Measurements from ENCODE around the gene TET2. TPM values are rescaled to one million over a fixed set of nuclear protein-coding genes. Genes with fewer than 3 reads are reported as not detected.

Gene TET2
- total and polyA plus RNA-seq, 2 of the 4 experiments (the other 2 are of a cell fraction), result 5.6 to 25.3 TPM

- Histone ChIP-seq H3K18ac (ENCODE audit: low read depth, low read length) (no peak overlapping the region), H3K4ac (ENCODE audit: low read depth, low read length) (no peak overlapping the region), H3K36me3 (ENCODE audit: control insufficient read depth, insufficient read depth, low read length) (peaks cover 18% of the 10 kb centered on the region), H3K14ac (replicated peaks; ENCODE audit: low read depth, low read length) (no peak overlapping the region), H4K20me1 (ENCODE audit: insufficient read depth, low read length) (peaks cover 10% of the 10 kb centered on the region; the same call in 1 of the 2 replicates), H2BK120ac (ENCODE audit: low read depth, low read length) (no peak overlapping the region), H3K79me1 (ENCODE audit: low read depth in 1 of 2, low read length in 2 of 2) (no peaks in the 10 kb centered on the region), H3K4me3 (ENCODE audit: insufficient read depth, low read depth, low read length) (no peak overlapping the region), H2BK20ac (ENCODE audit: low read depth, low read length) (no peak overlapping the region), H2AK9ac (replicated peaks; ENCODE audit: low read depth, low read length, poor library complexity) (no peak overlapping the region), H4K8ac (ENCODE audit: low read depth in 2 of 2, low read length in 2 of 2) (no peak overlapping the region; a peak in 1 of 4 replicates), H3K4me2 (ENCODE audit: low read depth, low read length) (no peak overlapping the region), H2AK5ac (ENCODE audit: low read depth, low read length) (no peak overlapping the region), H3K23ac (ENCODE audit: low read depth, low read length) (no peak overlapping the region), H2BK15ac (ENCODE audit: low read depth, low read length) (no peak overlapping the region), H3K27me3 (ENCODE audit: control insufficient read depth, insufficient read depth, low read length) (no peaks in the 10 kb centered on the region), H3K27ac (ENCODE audit: insufficient read depth, low read length) (no peak overlapping the region), H3K4me1 (ENCODE audit: control insufficient read depth, insufficient read depth, low read length) (peaks cover 8% of the 10 kb centered on the region), H2AFZ (replicated peaks; ENCODE audit: low read length, poor library complexity) (no peak overlapping the region), H3K9me1 (ENCODE audit: insufficient read depth, low read length) (peaks cover 8% of the 10 kb centered on the region), H2BK5ac (ENCODE audit: low read depth, low read length, poor library complexity, severe bottlenecking) (no peak overlapping the region), H3K9ac (ENCODE audit: low read depth, low read length) (no peak overlapping the region), H3K9me3 (ENCODE audit: control insufficient read depth, insufficient read depth, low read length) (no peaks in the 10 kb centered on the region), H3K56ac (ENCODE audit: extremely low read depth, insufficient read depth, low read length) (no peak overlapping the region), H4K5ac (ENCODE audit: low read depth, low read length) (no peak overlapping the region), H4K91ac (ENCODE audit: insufficient read depth, low read depth, low read length) (no peak overlapping the region)
- ATAC-seq (ENCODE audit: low read depth), result no peak
- 100% methylated on average over 1 of the region's 1 CpG; no CpG with 5 or more reads in 1 of the 2 experiments for WGBS, 2 experiments (ENCODE audit: extremely low coverage in 2 of 2, insufficient read length in 1 of 2)
- DNase-seq, result no peak
- TF ChIP-seq RCOR1 (IDR thresholded peaks at IDR 0.05; ENCODE audit: insufficient replicate concordance, low read length) (no peak), MAZ (IDR thresholded peaks at IDR 0.05; ENCODE audit: borderline replicate concordance, low read depth, low read length) (no peak)
- TF ChIP-seq, protein P1, sequence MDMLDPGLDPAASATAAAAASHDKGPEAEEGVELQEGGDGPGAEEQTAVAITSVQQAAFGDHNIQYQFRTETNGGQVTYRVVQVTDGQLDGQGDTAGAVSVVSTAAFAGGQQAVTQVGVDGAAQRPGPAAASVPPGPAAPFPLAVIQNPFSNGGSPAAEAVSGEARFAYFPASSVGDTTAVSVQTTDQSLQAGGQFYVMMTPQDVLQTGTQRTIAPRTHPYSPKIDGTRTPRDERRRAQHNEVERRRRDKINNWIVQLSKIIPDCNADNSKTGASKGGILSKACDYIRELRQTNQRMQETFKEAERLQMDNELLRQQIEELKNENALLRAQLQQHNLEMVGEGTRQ (IDR thresholded peaks at IDR 0.05; ENCODE audit: low read depth, low read length), result no peak
- CTCF ChIA-PET, result no interaction called here
- dilution Hi-C loops (cut with HindIII; ENCODE audit: low sequenced_read_pairs, unreplicated experiment), result no loop called here
- intact Hi-C loops (cut with micrococcal nuclease), result no loop called here
- BruUV-seq (replicated peaks), result no TSS peak
- POLR2A ChIA-PET (ENCODE audit: unreplicated experiment), result no interaction called here
- in situ Hi-C loops (cut with MboI; ENCODE audit: low sequenced_read_pairs), result no loop called here
These were observed 132.6 kb downstream of the TET2 start for GRCh38 chr4:105279314-105279713.
